Heart left ventricle (tissue), 16 donors: Measurements from ENCODE around the gene APOB. TPM values are rescaled to one million over a fixed set of nuclear protein-coding genes. Genes with fewer than 3 reads are reported as not detected.

Source experiments
- ATAC-seq, 4 donors: fragments of 200-7000 bp; cut with Tn5 transposase; one replicate each; pipeline ENCODE4 v1.9.1; 2020 to 2022; ENCODE audit warnings: moderate library complexity in 4 of 4, mild to moderate bottlenecking in 3 of 4, moderate number of reproducible peaks in 1 of 4
- DNase-seq, 5 donors: peaks; one replicate each; pipeline ENCODE4 v3.0.0-alpha.2; 2020
- H3K27ac ChIP-seq, 12 donors: fragments of 200-600 bp; sonication (generic) in 4 of 12; one replicate each; pipeline versions ENCODE4 v1.5.0 to v1.8.0; 2016 to 2022; ENCODE audit warnings: mild to moderate bottlenecking in 2 of 12
- H3K27me3 ChIP-seq, 9 donors: fragments of 200-600 bp; sonication (generic) in 2 of 9; one replicate each; pipeline versions ENCODE4 v1.5.1 to v1.8.0; 2016 to 2022; ENCODE audit warnings: mild to moderate bottlenecking in 3 of 9
- H3K36me3 ChIP-seq, 9 donors: fragments of 200-600 bp; sonication (generic) in 2 of 9; one replicate each; pipeline versions ENCODE4 v1.5.0 to v1.8.0; 2018 to 2022; ENCODE audit warnings: mild to moderate bottlenecking in 2 of 9
- H3K4me1 ChIP-seq, 12 donors: fragments of 200-600 bp; sonication (generic) in 4 of 12; one replicate each; pipeline versions ENCODE4 v1.5.0 to v1.8.0; 2016 to 2022; ENCODE audit warnings: mild to moderate bottlenecking in 3 of 12
- H3K4me3 ChIP-seq, 12 donors: fragments of 200-600 bp; sonication (generic) in 4 of 12; one replicate each; pipeline versions ENCODE4 v1.5.0 to v1.8.0; 2017 to 2022; ENCODE audit warnings: mild to moderate bottlenecking in 9 of 12, moderate library complexity in 4 of 12
- H3K9me3 ChIP-seq, 12 donors: fragments of 200-600 bp; sonication (generic) in 4 of 12; one replicate each; pipeline versions ENCODE4 v1.5.0 to v1.8.0; 2016 to 2022; ENCODE audit warnings: mild to moderate bottlenecking in 1 of 12
- CTCF ChIP-seq, 12 donors: fragments of 200-600 bp; sonication (generic) in 4 of 12; IDR thresholded peaks; one replicate each; pipeline versions ENCODE4 v1.5.0 to v1.8.0; 2018 to 2022; ENCODE audit warnings: antibody characterized with exemption in 12 of 12, mild to moderate bottlenecking in 5 of 12
- POLR2A ChIP-seq, 2 donors: fragments of 450-650 bp; IDR thresholded peaks; one replicate each; pipeline ENCODE4 v1.6.1; 2017; ENCODE audit warnings: antibody characterized with exemption in 2 of 2, mild to moderate bottlenecking in 2 of 2, moderate library complexity in 2 of 2
- whole genome bisulfite sequencing, 4 donors: extraction: QIAGEN DNeasy Blood & Tissue Kit in 2 of 4; methylation state at CpG; one replicate each; pipeline versions ENCODE4 v1.1.5 to v1.1.7; 2013 to 2018; 5-methylcytosine and 5-hydroxymethylcytosine counted together
- intact Hi-C, 10 donors: fragments of 100-400 bp; cut with DNase I; formaldehyde crosslinking; loops; one replicate each; pipeline versions ENCODE4 v1.11.1 to v1.14.2; 2022
- polyA plus RNA-seq, 2 donors: library from polyadenylated mRNA; stranded (reverse); fragments of 200-250 nt; gene quantifications; one replicate each; pipeline ENCODE4 v1.2.3, GENCODE V29; 2013
- total RNA-seq, 9 donors: library from RNA; depleted of rRNA in 2 of 9; stranded (reverse); fragments of >200 nt in 2 of 9; fragmentation: NEBNext Ultra II Directional in 3 of 9; extraction: Animal tissue kit (Norgen Biotek cat#: 25700) in 3 of 9; gene quantifications; one replicate each; pipeline versions ENCODE4 v1.1.0 to v1.2.4, GENCODE V29; 2016 to 2023
- donor health status: ischemic (EF 13 %, LVEDD 7.1; RV severe dilation, severe dysfunction).
- donor health status: healthy with polysubstance abuse.
- donor health status: DM: no; HTN: yes; CAD: no.
- donor health status: DM: no; HTN: no; CAD: no.
- donor health status: ischemic (EF 25% LVEDD 6.9; RV normal size, moderate dysfunction).
- donor health status: ischemic (EF 25% LVEDD 5.7; RV mildly dilated, moderate dysfunction).
- donor health status: healthy.
- donor health status: DM: yes; HTN: yes; CAD: no.
- donor health status: ischemic (EF 35%, LVEDD 5.7; RV mildly dilated, moderate dysfunction).
- donor health status: nonischemic (EF 11% LVEDD 7.7; RV severe dilation, severe dysfunction).
- donor health status: DM: yes; HTN: yes; CAD: no.
- donor health status: PGD.
- donor health status: ischemic (EF 29% LVEDD 5.4; RV normal size, mild dysfunction).
- donor health status: nonischemic (EF 23%, LVEDD 6.1; RV moderate dilation, normal function).

The APOB gene
- total and polyA plus RNA-seq, 11 donors = 0.72 to 55.6 (median 11.3) TPM

- Histone ChIP-seq H3K4me3 (no peak overlapping the region), H3K27me3 (no peaks in the 10 kb centered on the region), H3K4me1 (peaks cover 0 to 12% (median 0%) of the 10 kb centered on the region in 12 donors), H3K27ac (peak overlapping the region in 1 of 12 donors; percentile 26), H3K9me3 (no peaks in the 10 kb centered on the region), H3K36me3 (no peaks in the 10 kb centered on the region)
- ATAC-seq = no peak
- intact Hi-C loops = no loop called here
- no peak for DNase-seq
- WGBS, 4 donors = 75 to 82% (median 82%) methylated on average over 2 of the region's 2 CpGs
- TF ChIP-seq CTCF (IDR thresholded peaks at IDR 0.05) (no peak), POLR2A (IDR thresholded peaks at IDR 0.05) (no peak)
Measured at GRCh38 chr2:20972792-20973565, 70.9 kb downstream of the APOB start.

GRCh38 chr2:20972110-20972509, 71.8 kb downstream of the APOB start:
- no peaks in the 10 kb centered on the region for H3K9me3 ChIP-seq
- TF ChIP-seq POLR2A (IDR thresholded peaks at IDR 0.05) (no peak), CTCF (IDR thresholded peaks at IDR 0.05) (no peak)
- no peak for ATAC-seq
- DNase-seq = no peak
- H3K4me1 ChIP-seq = peaks cover 0 to 8% (median 0%) of the 10 kb centered on the region in 12 donors
- H3K27ac ChIP-seq = no peak overlapping the region
- 43 to 55% (median 50%) methylated on average over 5 of the region's 5 CpGs for WGBS, 4 donors
- intact Hi-C loops = no loop called here
- H3K27me3 ChIP-seq = peaks cover 0 to under 1% (median 0%) of the 10 kb centered on the region in 9 donors
- no peaks in the 10 kb centered on the region for H3K36me3 ChIP-seq
- no peak overlapping the region for H3K4me3 ChIP-seq

DNA sequence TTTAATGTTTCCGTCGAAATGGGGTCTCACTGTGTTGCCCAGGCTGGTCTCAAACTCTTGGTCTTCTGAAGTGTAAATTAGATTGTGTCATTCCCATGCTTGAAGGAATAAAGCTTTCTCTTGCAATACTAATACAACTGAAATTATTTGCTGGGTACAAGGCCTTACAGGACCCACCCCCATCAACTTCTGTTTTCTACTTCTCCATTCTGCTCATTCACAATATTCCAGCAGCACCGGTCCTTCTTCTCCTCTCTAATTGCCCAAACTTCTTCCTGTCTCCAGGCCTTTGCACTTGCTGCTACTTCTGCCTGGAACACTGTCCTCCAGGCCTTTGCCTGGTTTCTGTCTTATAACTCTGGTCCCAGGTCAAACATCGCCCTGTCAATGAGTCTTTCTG, 73.8 kb downstream of the APOB start:
- intact Hi-C loops = no loop called here
- H3K4me3 ChIP-seq = no peak overlapping the region
- peaks cover 0 to 5% (median 0%) of the 10 kb centered on the region in 12 donors for H3K4me1 ChIP-seq
- no peaks in the 10 kb centered on the region for H3K36me3 ChIP-seq
- 89 to 95% (median 89%) methylated on average over 4 of the region's 4 CpGs for WGBS, 4 donors
- DNase-seq (no peak), ATAC-seq (no peak)
- H3K27me3 ChIP-seq = peaks cover 0 to 11% (median 0%) of the 10 kb centered on the region in 9 donors
- H3K9me3 ChIP-seq = no peaks in the 10 kb centered on the region
- no peak overlapping the region for H3K27ac ChIP-seq
- TF ChIP-seq CTCF (IDR thresholded peaks at IDR 0.05) (no peak), POLR2A (IDR thresholded peaks at IDR 0.05) (no peak)

GRCh38 chr2:20966061-20966595, 77.7 kb downstream of the APOB start:
- ATAC-seq = no peak
- no peaks in the 10 kb centered on the region for H3K9me3 ChIP-seq
- no peak overlapping the region for H3K27ac ChIP-seq
- 60 to 77% (median 70%) methylated on average over 10 of the region's 10 CpGs for WGBS, 4 donors
- H3K4me1 ChIP-seq = no peaks in the 10 kb centered on the region
- H3K4me3 ChIP-seq = no peak overlapping the region
- intact Hi-C loops = loop anchor here in 4 of 10 donors (2.0 to 10.0 kb wide), 4 partner anchors 181 to 571 kb away; no protein-coding TSS in a partner anchor
- DNase-seq = no peak
- peaks cover 0 to 30% (median 5%) of the 10 kb centered on the region in 9 donors for H3K27me3 ChIP-seq
- no peak for TF ChIP-seq POLR2A (IDR thresholded peaks at IDR 0.05)
- TF ChIP-seq CTCF (IDR thresholded peaks at IDR 0.05) = no peak
- no peaks in the 10 kb centered on the region for H3K36me3 ChIP-seq
